GM19099 (cell line): Measurements from ENCODE around the gene GOSR2.

Experiments
- POLR2A ChIP-seq: IDR thresholded peaks from 3 replicates; pipeline ENCODE4 v1.6.1; 2011; ENCODE audit warnings: low read depth; ENCODE audit not compliant: insufficient read length; ENCODE audit errors: extremely low read depth

The GOSR2 gene

DNA sequence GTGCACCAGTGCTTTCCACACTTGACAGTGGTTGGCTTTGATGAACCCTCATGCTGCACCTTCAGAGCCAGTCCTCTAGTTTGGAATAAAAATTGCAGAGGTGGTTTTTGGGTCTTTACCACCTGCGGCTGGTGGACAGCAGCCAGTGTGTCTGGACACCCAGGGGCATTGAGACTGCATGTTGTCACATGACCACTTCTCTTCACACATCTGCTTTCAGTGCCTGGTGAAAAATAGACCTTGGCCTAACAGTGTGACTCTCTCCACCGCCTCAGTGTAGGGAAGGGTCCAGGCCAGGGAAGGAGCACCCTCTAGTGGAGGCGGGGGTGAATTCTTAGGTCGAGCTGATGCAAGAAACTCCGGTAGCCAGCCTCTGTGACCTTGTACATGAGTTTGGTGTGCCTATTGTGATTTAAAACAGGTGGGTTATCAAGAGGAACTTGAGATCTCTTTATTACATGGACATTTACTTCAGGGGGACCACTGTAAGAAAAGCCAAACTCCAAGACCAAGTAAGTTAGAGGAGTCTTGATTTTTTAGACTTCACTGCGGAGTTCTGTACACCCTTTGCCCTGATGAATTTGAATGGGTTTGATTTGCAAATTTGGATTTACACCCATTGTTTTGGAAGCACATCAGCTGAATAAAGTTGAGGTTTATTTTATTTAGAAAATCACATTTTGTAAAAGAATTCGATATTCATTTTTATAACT, 17.9 kb downstream of the GOSR2 start:
- TF ChIP-seq POLR2A: no peak

DNA sequence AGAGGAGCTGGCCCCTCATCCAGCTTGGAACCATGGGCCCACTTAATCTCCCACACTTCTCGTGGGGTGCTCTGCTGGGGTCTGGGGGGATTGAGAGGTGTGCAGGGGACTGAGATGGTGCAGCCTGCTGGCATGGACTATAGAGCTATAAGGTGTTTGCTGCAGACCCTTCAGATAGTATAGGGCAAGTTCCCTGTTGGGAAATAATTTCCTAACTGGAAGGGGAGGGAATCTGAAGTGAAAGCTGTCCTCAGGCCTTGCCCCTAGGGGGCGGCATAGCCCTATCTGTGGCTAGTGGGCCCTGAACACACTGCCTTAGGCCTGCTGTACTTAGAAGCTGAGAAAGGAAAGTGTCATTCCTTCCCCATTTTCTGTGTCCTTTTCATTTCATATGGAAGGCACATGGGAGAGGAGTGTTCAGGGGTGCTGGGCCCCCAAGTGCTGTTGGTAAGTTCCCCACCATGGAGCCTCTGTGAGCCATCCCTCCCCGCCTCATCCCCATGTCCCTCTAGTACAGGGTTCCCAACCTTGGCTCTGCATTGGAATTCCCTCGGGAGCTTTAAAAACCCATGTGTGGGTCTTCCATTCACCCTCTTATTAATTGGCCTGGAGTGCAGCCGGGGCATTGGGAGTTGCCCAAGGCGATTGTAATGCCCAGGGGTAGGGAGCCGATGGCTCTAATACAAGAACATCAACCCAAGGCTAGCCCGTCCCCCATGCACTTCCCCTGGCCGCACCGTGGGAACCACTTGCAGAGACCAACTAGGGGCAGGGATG, 19.7 kb downstream of the GOSR2 start:
- TF ChIP-seq POLR2A: no peak

DNA sequence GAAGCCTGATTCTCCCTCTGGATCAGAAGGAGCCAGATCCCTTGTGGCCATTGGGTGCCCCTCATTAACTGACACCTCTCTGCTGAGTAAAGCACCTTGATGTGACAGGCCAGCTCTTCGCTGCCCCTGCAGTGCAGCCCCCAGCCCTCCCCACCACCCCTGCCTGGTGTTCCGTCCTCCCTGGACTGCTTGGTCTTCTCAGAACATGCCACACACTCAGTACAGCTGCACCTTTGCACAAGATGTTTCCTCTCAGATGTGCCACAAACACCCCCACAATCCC, 20.2 kb downstream of the GOSR2 start:
- TF ChIP-seq POLR2A: no peak

GRCh38 chr17:46943501-46944393, 20.8 kb downstream of the GOSR2 start:
- no peak for TF ChIP-seq POLR2A

- no peak for TF ChIP-seq POLR2A
Measured at GRCh38 chr17:46944931-46945330, 22.0 kb downstream of the GOSR2 start.

DNA sequence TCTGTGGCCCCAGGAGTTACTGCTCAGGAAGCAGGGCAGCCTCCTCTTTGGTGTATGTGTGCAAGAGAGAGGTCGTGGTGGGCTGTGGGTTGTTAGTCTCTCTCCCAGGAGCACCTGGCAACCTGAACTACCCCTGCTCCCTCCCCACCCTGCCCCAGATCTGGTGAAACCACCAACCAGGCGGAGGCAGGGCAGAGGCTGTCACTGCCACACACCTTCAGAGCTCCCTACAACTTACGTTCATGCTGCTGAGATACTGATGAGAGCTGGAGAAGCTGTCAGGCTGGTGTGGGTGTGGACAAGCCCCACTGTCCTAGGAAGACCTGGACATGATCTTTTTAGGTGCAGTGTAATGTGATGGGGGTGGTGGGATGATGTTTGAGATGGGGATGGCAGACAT, 24.3 kb downstream of the GOSR2 start:
- no peak for TF ChIP-seq POLR2A

- TF ChIP-seq POLR2A: no peak
Measured at GRCh38 chr17:46948544-46948943, 25.6 kb downstream of the GOSR2 start.

DNA sequence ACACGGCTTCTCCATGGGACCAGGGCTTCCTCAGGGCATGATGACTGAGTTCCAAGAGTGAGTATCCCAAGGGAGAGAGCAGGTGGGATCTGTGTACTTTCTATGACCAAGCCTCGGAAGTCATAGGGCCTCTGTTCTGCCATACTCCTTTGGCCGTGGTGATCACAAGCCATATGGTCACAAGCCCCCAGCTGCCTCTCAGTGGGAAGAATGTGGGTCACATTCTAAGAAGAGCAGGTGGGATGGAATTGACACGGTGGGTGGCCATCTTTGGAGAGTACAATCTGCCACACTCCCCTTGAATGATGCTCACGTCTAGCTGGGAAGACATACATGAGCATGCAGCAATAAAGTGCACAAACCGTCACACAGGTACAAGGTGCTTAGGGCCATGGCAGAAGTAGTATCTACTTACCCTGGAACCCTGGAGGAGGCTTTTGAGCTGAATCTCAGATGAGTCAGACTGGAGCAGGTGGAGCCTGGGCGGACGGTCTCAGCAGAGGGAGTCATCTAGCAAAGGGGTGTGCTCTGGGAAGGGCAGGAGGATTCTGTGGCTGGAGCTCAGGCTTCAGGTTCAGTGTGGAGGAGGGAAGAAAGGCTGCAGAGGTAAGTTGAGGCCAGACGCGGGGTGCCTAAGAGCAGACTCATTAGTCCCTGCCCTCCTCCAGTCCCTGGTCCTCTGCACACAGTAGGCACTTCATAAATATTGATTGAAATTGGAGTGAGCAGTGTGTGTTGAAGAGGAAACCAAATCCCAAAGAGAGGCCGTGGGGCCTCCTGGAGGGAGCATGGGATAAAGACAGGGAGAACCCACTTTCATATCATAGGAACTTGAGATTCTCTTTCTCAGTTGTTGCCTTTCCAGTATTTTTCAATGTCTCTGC, 26.6 kb downstream of the GOSR2 start:
- no peak for TF ChIP-seq POLR2A

DNA sequence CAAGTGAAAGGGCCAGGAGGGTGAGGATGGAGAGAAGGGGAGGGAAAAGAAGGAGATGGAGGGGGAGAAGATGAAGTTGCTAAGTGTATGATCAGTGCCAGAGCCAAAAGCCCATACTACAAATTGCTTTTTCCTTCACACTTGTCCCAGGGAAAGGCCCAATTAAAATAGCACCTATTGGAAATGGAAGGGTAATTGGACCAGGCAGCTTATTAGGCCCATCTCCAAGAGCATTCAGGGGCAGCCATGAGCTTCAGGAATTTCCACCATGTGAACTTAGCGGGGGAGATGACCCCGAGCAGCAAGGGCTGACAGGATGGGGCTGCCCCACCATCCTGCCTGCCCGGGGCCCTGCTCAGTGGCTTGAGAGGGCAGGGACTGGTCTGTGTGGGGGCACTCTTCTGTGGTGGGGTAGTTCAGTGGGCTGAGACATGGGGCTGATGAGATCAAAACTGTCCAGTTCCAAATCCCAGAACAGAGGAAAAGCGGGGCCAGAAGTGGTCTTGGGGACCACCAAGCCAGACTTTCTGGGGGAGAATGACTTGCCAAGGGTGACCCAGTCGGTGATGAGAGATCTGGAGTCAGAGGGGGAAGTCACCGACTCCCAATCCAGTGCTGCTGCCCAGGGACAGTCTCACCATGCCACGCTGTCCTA, 27.5 kb downstream of the GOSR2 start:
- no peak for TF ChIP-seq POLR2A

GRCh38 chr17:46950997-46951621, 28.1 kb downstream of the GOSR2 start:
- TF ChIP-seq POLR2A: no peak

- no peak for TF ChIP-seq POLR2A
Measured at GRCh38 chr17:46951706-46952105, 28.7 kb downstream of the GOSR2 start.

GRCh38 chr17:46952115-46952514, 29.2 kb downstream of the GOSR2 start:
- TF ChIP-seq POLR2A: no peak

GRCh38 chr17:46958041-46958591, 35.2 kb downstream of the GOSR2 start:
- TF ChIP-seq POLR2A: no peak
